GM18867 (cell line): ENCODE data around the gene PIAS1.
A peak's percentile ranks its signal among the peaks of the same experiment; 100 is the strongest.
"Not testable (repeated sequence)": the region's sequence is repeated elsewhere in the genome, so short reads cannot be mapped to it uniquely, and the experiment has no call there.

ENCODE experiments used
- ATAC-seq: cut with Tn5 transposase; IDR thresholded peaks from one replicate; pipeline ENCODE4 v1.9.1; 2021; ENCODE audit warnings: mild to moderate bottlenecking, moderate library complexity; ENCODE audit not compliant: unreplicated experiment

The PIAS1 gene

DNA sequence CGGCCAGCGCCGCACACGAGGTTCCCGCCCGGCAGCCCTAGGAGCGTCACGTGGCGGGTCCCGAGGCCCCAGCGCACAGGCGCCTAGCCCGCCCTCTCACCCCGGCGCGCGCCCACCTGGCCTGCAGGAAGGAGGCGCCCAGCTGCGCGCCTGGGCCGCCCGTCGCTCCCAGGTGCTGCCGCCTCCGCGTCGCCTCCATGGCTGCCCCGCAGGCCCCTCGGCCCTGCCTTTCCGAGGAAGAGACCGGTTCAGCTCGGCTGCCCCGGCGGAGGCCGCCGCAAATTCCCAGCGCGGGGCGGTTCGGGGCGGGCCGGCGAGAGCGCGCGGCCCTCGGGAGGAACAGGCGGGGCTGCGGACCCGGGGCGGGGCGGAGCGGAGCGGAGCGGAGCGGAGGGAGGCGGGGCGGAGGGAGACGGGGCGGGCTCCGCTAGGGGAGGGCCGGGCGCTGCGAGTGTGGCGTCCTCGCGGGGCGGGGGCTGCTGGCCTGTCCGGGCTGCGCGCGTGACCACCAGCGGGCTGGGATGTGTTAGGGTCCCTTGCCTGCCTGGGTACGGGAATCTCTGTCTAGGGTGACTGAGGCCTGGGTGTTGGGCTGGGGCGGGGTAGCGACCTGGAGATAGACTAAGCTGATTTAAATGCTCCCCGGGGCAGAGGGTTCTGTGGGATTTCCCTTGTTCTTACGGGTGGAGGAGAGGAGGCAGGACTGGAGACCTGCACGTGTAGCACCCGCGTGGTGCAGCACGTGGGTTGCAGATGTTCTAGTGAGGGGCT is 175.5 kb downstream of the PIAS1 start, which contains the start of gene CLN6:
Gene CLN6, minus strand, starts transcription at position 343 of the 771 bp plus-strand sequence. Its CDS starts 144 bp downstream, at position 199.
- ATAC-seq, result peak; percentile 73

DNA sequence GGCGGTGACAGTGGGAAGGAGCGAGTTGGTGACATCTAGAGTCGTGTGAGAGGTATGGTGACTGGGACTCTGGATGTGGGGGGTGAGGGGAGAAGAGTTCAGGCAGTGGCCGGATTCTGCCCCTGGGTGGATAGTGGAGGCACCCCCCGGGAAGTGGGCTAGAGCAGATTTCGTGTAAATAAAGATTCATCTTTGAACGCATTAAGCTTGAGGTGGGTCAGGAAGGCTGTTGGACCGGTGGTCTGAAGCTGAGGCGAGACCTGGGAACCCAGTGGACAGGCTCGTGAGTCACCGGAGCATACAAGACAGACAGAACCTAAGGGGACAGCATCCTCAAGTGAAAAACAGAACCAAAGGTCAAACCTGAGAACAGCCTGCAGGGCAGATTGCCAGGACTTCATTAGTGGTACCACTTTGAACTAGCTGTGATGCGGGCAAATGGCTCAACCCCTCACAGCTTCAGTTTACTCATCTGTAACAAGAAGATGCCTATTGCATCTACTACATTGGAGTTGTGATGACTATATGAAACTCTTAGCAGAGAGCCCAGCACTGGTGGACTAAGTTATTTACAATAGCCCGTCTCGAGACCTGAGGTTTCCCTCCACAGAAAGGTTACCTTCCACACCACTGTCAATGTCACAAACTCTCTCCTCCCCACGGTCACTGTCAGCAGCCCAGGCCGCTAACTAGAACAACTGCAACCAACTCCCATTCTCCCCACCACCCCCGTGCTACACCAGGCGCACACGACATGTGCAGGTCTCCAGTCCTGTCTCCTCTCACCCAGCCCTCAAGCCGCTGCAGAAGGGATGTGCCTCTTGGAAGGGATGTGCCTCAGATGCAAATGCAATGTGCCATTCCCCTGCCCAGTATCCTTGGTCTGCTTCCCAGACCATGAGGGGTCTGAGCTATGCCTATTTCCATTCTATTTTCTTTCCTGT is 176.3 kb downstream of the PIAS1 start:
- ATAC-seq, result no peak

DNA sequence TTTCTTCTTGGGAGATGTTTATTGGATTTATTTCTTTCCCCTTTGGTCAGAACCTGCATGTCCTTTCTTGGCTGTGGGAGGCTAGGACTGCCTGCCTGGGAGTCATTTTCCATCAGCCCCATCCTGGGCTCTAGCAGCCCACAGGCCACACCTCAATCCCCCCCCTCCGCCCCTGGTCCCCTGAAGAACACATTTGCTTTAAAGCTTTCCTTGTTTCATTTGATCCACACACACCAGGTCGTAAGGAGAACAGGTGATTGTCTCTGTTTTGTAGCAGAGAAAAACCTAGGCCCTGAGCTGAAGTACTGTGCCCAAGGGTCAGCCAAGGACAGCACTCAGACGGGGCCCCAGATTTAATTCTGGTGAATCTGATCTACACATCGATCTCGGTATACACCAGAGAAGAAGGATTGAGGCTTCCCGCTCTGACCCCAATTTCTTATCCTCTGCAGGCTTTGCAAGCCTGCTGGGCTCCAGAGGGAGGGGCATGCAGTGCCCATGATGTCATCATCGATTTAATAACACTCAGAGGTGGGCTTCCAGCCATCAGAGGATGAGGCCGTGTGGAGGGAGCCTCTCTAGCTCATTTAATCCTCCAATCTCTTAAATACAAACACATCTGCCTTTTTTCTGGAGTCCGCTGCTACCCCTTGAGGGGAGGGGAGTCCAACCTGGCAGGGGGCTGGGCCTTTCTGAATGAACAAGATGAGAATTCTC is 177.1 kb downstream of the PIAS1 start:
- no peak for ATAC-seq

DNA sequence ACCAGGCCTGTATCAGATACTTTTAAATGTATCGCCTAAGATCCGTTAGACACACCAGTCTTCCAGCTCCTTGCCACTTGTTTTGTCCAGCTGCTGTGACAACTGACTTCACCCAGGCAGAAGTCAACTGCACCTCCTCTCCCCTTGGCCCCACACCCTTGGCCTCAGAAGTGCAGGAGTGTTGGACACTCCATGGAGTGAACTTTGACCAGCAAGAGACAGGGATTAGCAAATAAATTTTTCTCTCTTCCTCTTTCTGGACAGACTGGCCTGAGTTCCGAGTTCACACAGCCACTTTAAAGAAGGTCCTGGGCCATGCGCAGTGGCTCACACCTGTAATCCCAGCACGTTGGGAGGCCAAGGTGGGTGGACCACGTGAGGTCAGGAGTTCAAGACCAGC is 178.3 kb downstream of the PIAS1 start:
- no peak for ATAC-seq

DNA sequence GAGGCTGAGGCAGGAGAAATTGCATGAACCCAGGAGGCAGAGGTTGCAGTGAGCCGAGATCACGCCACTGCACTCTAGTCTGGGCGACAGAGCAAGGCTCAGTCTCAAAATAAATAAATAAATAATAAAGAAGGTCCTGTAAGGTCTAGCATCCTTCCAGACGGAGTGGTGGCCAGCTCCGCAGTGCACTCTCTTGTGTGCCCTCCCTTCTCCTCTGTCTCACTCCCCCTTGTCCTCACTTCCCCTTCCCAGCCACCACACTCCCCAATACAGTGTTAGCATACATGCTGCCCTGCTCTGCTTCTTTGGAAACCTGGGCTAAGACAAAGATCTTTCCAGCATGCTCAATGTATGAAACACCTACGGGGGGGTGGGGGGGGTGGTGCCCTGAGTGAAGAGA is 178.8 kb downstream of the PIAS1 start:
- no peak for ATAC-seq

DNA sequence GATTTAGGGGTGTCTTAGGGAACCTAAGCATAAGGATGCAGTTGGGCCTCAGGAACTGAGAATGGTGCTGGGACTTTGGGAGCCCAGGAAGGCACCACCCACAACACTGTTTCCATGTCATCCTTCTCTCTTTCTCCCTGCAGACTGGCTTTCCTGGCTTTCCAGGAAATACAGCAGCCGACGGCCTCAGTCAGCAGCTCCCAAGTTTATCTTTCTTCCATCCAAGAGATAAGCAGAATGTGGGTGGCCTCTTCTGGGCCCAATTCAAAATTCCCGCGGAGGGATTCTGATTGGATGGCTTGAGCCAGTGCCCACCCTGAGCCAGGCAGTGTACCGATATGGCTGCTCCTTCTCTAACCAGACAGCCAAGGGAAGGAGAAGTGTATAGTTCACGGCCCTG is 179.9 kb downstream of the PIAS1 start:
- no peak for ATAC-seq

DNA sequence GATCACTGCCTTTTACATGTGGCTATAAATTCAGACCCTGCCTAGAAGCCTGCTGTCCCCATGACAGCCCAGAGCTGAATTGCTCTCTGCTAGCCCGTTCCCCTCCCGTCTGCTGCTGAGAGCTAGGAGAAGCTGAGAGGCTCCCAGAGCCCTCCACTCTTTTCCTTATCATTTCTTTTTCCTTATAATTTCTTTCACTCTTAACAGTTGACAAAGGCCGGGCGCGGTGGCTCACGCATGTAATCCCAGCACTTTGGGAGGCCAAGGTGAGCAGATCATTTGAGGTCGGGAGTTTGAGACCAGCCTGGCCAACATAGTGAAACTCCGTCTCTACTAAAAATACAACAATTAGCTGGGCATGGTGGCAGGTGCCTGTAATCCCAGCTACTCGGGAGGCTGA is 180.4 kb downstream of the PIAS1 start:
- ATAC-seq, result not testable (repeated sequence)

DNA sequence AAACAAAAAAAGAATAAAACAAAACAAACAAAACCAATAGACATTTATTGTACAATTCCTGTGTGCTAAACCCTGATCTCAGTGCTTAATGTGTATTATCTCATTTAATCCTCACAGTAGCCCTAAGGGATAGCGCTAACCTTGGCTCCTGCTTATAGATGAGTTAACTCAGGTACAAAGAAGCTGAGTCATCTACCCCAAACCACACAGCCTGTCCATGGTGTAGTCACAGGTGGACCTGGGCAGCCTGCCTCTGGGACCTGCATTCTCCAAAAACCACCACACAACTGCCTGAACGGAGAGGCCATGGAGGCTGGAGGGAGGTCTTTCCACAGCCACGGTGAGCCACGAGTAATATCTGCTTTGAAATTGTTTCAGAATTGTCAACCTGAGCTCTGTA is 180.9 kb downstream of the PIAS1 start:
- ATAC-seq, result no peak

DNA sequence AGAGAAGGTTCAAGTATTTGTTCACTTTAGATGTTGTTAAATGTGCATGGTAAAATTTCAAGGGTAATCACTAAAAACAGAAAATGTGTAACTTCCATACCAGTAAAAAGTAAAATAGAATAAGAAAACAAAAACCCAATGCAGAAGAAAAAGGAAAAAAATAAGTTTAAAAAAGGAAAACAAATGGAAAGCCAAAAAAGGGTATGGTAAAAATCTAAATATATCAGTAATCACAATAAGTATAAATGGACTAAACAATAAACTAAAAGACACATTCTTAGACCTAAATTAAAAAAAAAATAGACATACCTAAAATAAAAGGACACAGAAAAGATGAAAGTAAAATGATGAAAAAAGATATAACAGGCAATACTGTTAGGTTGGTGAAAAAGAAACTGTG is 184.9 kb downstream of the PIAS1 start:
- ATAC-seq, result no peak

DNA sequence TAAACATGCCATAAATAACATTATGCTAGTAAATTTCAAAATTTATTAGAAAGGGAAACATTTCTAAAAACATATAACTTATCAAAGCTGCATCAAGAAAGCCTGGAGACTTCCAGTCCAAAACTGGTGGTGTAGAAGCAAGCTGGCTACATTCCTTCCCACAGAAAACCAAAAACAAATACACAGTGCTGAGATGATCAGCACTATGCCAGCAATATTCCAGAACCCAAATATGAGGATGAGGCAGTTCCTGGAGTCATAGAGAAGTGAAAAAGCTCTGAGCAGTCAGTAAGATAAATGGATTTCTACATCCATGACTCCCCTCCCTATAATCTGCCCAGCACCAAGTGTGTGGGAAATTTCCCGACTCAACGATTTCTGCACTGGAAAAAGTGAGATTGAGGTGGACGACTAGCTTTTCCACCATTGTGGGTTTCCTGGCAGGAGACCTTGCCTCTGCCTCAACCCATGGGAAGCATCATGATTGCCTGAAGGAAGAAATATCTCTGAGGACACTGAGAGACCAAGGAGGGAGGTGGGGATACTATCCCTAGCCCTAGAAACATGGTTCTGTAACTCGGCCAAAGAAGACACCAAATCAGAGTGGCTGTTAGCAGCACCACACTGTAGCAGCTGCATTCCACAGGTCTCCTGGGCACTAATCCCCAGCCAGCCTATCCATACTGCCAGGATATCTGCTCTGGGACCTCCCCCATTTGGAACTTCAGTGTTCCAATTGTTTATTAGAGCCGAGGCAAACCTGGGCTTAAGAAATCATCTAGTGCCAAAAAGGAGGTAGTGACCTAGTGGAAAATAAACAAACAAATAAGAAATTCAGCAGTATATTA is 187.2 kb downstream of the PIAS1 start:
- no peak for ATAC-seq
